ENCODE results near the gene ADAMTS3.

ADAMTS3 gene

GRCh38 chr4:72568959-72569718 lies at the start of gene ADAMTS3:
Gene ADAMTS3, minus strand, starts transcription at chr4:72569221. Its CDS starts 459 bp downstream, at chr4:72568762.
- DNase-seq (ENCODE audit: low read depth), result peak; percentile 27

- no peak for DNase-seq (ENCODE audit: low read depth)
These were observed 44.9 kb upstream of the ADAMTS3 start for GRCh38 chr4:72613959-72614358.

GRCh38 chr4:72606751-72607150 lies 37.7 kb upstream of the ADAMTS3 start:
- DNase-seq (ENCODE audit: low read depth), result no peak

GRCh38 chr4:72604324-72604723 lies 35.3 kb upstream of the ADAMTS3 start:
- peak; percentile 20 for DNase-seq (ENCODE audit: low read depth)

- DNase-seq (ENCODE audit: low read depth), result no peak
These were observed 33.7 kb upstream of the ADAMTS3 start for GRCh38 chr4:72602396-72603376.

- no peak for DNase-seq (ENCODE audit: low read depth)
These were observed 22.8 kb upstream of the ADAMTS3 start for GRCh38 chr4:72591547-72592454.

GRCh38 chr4:72587334-72587733 lies 18.3 kb upstream of the ADAMTS3 start:
- DNase-seq (ENCODE audit: low read depth), result no peak

- DNase-seq (ENCODE audit: low read depth), result no peak
These were observed 13.8 kb upstream of the ADAMTS3 start for GRCh38 chr4:72582853-72583252.

- DNase-seq (ENCODE audit: low read depth), result no peak
These were observed 8.2 kb upstream of the ADAMTS3 start for GRCh38 chr4:72577211-72577610.

GRCh38 chr4:72571337-72571736 lies 2.3 kb upstream of the ADAMTS3 start:
- no peak for DNase-seq (ENCODE audit: low read depth)

GRCh38 chr4:72569719-72570235 lies 756 bp upstream of the ADAMTS3 start:
- DNase-seq (ENCODE audit: low read depth), result no peak

GRCh38 chr4:72567821-72568675 lies 973 bp downstream of the ADAMTS3 start:
- DNase-seq (ENCODE audit: low read depth), result peak; percentile 72

- DNase-seq (ENCODE audit: low read depth), result no peak
These were observed 2.0 kb downstream of the ADAMTS3 start for GRCh38 chr4:72567036-72567435.

- no peak for DNase-seq (ENCODE audit: low read depth)
These were observed 2.5 kb downstream of the ADAMTS3 start for GRCh38 chr4:72566464-72566972.

GRCh38 chr4:72564789-72565188 lies 4.2 kb downstream of the ADAMTS3 start:
- no peak for DNase-seq (ENCODE audit: low read depth)

- peak; percentile 17 for DNase-seq (ENCODE audit: low read depth)
These were observed 4.8 kb downstream of the ADAMTS3 start for GRCh38 chr4:72564184-72564583.

- no peak for DNase-seq (ENCODE audit: low read depth)
These were observed 10.4 kb downstream of the ADAMTS3 start for GRCh38 chr4:72558655-72559054.

- no peak for DNase-seq (ENCODE audit: low read depth)
These were observed 12.0 kb downstream of the ADAMTS3 start for GRCh38 chr4:72557021-72557420.

GRCh38 chr4:72555377-72555831 lies 13.6 kb downstream of the ADAMTS3 start:
- no peak for DNase-seq (ENCODE audit: low read depth)

All from fibroblast of the conjunctiva (primary cell).